K562 (cell line): ENCODE measurements around the gene NMT2. TPM values are rescaled to one million over a fixed set of nuclear protein-coding genes. Genes with fewer than 3 reads are reported as not detected.

ENCODE experiments used
- polyA plus RNA-seq, 8 experiments: library from polyadenylated mRNA; depleted of rRNA in 4 of 8; stranded (reverse) in 5 of 8; unstranded in 3 of 8; fragments of >200 nt; fragmentation: Nextera tagmentation in 2 of 8; fragmentation: Illumina TruSeq in 1 of 8; extraction: Ambion mirVana in 2 of 8; extraction: Trizol in 1 of 8; gene quantifications; 2 replicates each; pipeline versions ENCODE4 v1.2.1 to v1.2.3, GENCODE V29; 2011 to 2014; ENCODE audit warnings: inconsistent platforms in 1 of 8, missing spikeins in 1 of 8
- small RNA-seq: library from RNA; depleted of rRNA; stranded (forward); fragments of <200 nt; gene quantifications from one replicate; pipeline ENCODE3, GENCODE V24; 2014
- total RNA-seq, 7 experiments: library from RNA; depleted of rRNA in 6 of 7; stranded (reverse); fragments of >200 nt in 6 of 7; fragmentation: Illumina TruSeq in 2 of 7; extraction: Trizol in 2 of 7; gene quantifications; 2 replicates each; pipeline versions ENCODE4 v1.2.1 to v1.2.3, GENCODE V29; 2011 to 2021; ENCODE audit warnings: low replicate concordance in 1 of 7

NMT2 gene
- total and polyA plus RNA-seq, 9 of the 15 experiments (the other 6 are each of a cell fraction or from before 2014, with no cell fraction given) = 5.2 to 15.9 (median 10.8) TPM

Small RNAs within 50 kb of the gene (small RNA-seq; reads per million reads assigned to genes)
- not detected for gene AL590365.1

Other genes starting within 250 kb of the NMT2 start
- 8.8 and 10.5 TPM in 2 replicates for gene DCLRE1C, start 214.6 kb downstream of the NMT2 start, total RNA-seq (2014; rRNA removed)
- 21.4 and 22.2 TPM in 2 replicates for gene DCLRE1C, start 214.6 kb downstream of the NMT2 start, total RNA-seq (2014; rRNA removed; fragmentation: Illumina TruSeq; extraction: Trizol)
- 19.5 and 19.6 TPM in 2 replicates for gene DCLRE1C, start 214.6 kb downstream of the NMT2 start, total RNA-seq (2015; rRNA removed; fragmentation: Illumina TruSeq; extraction: Trizol)
- 10.5 and 13.0 TPM in 2 replicates for gene DCLRE1C, start 214.6 kb downstream of the NMT2 start, total RNA-seq (2021)
- 7.6 and 10.5 TPM in 2 replicates for gene DCLRE1C, start 214.6 kb downstream of the NMT2 start, polyA plus RNA-seq (2011; rRNA removed)
- gene DCLRE1C, start 214.6 kb downstream of the NMT2 start, polyA plus RNA-seq (2014; fragmentation: Illumina TruSeq; extraction: Trizol) = 13.9 and 15.5 TPM in 2 replicates
- 10 to 100 TPM; 15.6 to 22.0 TPM for gene DCLRE1C, start 214.6 kb downstream of the NMT2 start, polyA plus RNA-seq (2014; fragmentation: Nextera tagmentation; extraction: Ambion mirVana)
- 8.3 and 10.0 TPM in 2 replicates for gene DCLRE1C, start 214.6 kb downstream of the NMT2 start, polyA plus RNA-seq (2014; rRNA removed)
- 1.7 TPM in 1 of 2 replicates, not detected in the other for gene MEIG1, start 209.3 kb downstream of the NMT2 start, total RNA-seq (2014; rRNA removed)
- gene MEIG1, start 209.3 kb downstream of the NMT2 start, total RNA-seq (2014; rRNA removed; fragmentation: Illumina TruSeq; extraction: Trizol) = 0.58 TPM in 1 of 2 replicates, not detected in the other
- not detected in 2 replicates for gene MEIG1, start 209.3 kb downstream of the NMT2 start, total RNA-seq (2015; rRNA removed; fragmentation: Illumina TruSeq; extraction: Trizol)
- gene MEIG1, start 209.3 kb downstream of the NMT2 start, total RNA-seq (2021) = not detected in 2 replicates
- 0.51 TPM in 1 of 2 replicates, not detected in the other for gene MEIG1, start 209.3 kb downstream of the NMT2 start, polyA plus RNA-seq (2011; rRNA removed)
- 0.42 TPM in 1 of 2 replicates, not detected in the other for gene MEIG1, start 209.3 kb downstream of the NMT2 start, polyA plus RNA-seq (2014; fragmentation: Illumina TruSeq; extraction: Trizol)
- gene MEIG1, start 209.3 kb downstream of the NMT2 start, polyA plus RNA-seq (2014; fragmentation: Nextera tagmentation; extraction: Ambion mirVana) = under 1 TPM; 0.50 to 0.77 TPM
- gene MEIG1, start 209.3 kb downstream of the NMT2 start, polyA plus RNA-seq (2014; rRNA removed) = 0.19 and 0.78 TPM in 2 replicates
- not detected in 2 replicates for gene OLAH, start 124.8 kb downstream of the NMT2 start, total RNA-seq (2014; rRNA removed)
- gene OLAH, start 124.8 kb downstream of the NMT2 start, total RNA-seq (2014; rRNA removed; fragmentation: Illumina TruSeq; extraction: Trizol) = 0.11 and 0.26 TPM in 2 replicates
- gene OLAH, start 124.8 kb downstream of the NMT2 start, total RNA-seq (2015; rRNA removed; fragmentation: Illumina TruSeq; extraction: Trizol) = 0.22 TPM in 1 of 2 replicates, not detected in the other
- gene OLAH, start 124.8 kb downstream of the NMT2 start, total RNA-seq (2021) = not detected in 2 replicates
- 0.11 TPM in 1 of 2 replicates, not detected in the other for gene OLAH, start 124.8 kb downstream of the NMT2 start, polyA plus RNA-seq (2011; rRNA removed)
- 0.15 TPM in 1 of 2 replicates, not detected in the other for gene OLAH, start 124.8 kb downstream of the NMT2 start, polyA plus RNA-seq (2014; fragmentation: Illumina TruSeq; extraction: Trizol)
- gene OLAH, start 124.8 kb downstream of the NMT2 start, polyA plus RNA-seq (2014; fragmentation: Nextera tagmentation; extraction: Ambion mirVana) = under 1 TPM; 0.13 to 0.45 TPM
- gene OLAH, start 124.8 kb downstream of the NMT2 start, polyA plus RNA-seq (2014; rRNA removed) = 0.21 and 0.58 TPM in 2 replicates
- 0.98 and 1.4 TPM in 2 replicates for gene ACBD7, start 79.9 kb downstream of the NMT2 start, total RNA-seq (2014; rRNA removed)
- gene ACBD7, start 79.9 kb downstream of the NMT2 start, total RNA-seq (2014; rRNA removed; fragmentation: Illumina TruSeq; extraction: Trizol) = 0.84 and 1.3 TPM in 2 replicates
- gene ACBD7, start 79.9 kb downstream of the NMT2 start, total RNA-seq (2015; rRNA removed; fragmentation: Illumina TruSeq; extraction: Trizol) = 0.72 and 1.1 TPM in 2 replicates
- 0.60 and 0.98 TPM in 2 replicates for gene ACBD7, start 79.9 kb downstream of the NMT2 start, total RNA-seq (2021)
- gene ACBD7, start 79.9 kb downstream of the NMT2 start, polyA plus RNA-seq (2011; rRNA removed) = 2.7 and 3.2 TPM in 2 replicates
- gene ACBD7, start 79.9 kb downstream of the NMT2 start, polyA plus RNA-seq (2014; fragmentation: Illumina TruSeq; extraction: Trizol) = 0.86 and 0.98 TPM in 2 replicates
- gene ACBD7, start 79.9 kb downstream of the NMT2 start, polyA plus RNA-seq (2014; fragmentation: Nextera tagmentation; extraction: Ambion mirVana) = under 1 TPM; 0.21 to 0.27 TPM
- 0.93 and 1.1 TPM in 2 replicates for gene ACBD7, start 79.9 kb downstream of the NMT2 start, polyA plus RNA-seq (2014; rRNA removed)
- gene RPP38, start 71.3 kb downstream of the NMT2 start, total RNA-seq (2014; rRNA removed) = 27.8 and 30.9 TPM in 2 replicates
- 31.7 and 34.5 TPM in 2 replicates for gene RPP38, start 71.3 kb downstream of the NMT2 start, total RNA-seq (2014; rRNA removed; fragmentation: Illumina TruSeq; extraction: Trizol)
- gene RPP38, start 71.3 kb downstream of the NMT2 start, total RNA-seq (2015; rRNA removed; fragmentation: Illumina TruSeq; extraction: Trizol) = 32.6 and 33.8 TPM in 2 replicates
- gene RPP38, start 71.3 kb downstream of the NMT2 start, total RNA-seq (2021) = 26.3 and 26.9 TPM in 2 replicates
- gene RPP38, start 71.3 kb downstream of the NMT2 start, polyA plus RNA-seq (2011; rRNA removed) = 30.3 and 39.4 TPM in 2 replicates
- gene RPP38, start 71.3 kb downstream of the NMT2 start, polyA plus RNA-seq (2014; fragmentation: Illumina TruSeq; extraction: Trizol) = 48.6 and 58.6 TPM in 2 replicates
- 10 to 100 TPM; 33.5 to 38.6 TPM for gene RPP38, start 71.3 kb downstream of the NMT2 start, polyA plus RNA-seq (2014; fragmentation: Nextera tagmentation; extraction: Ambion mirVana)
- gene RPP38, start 71.3 kb downstream of the NMT2 start, polyA plus RNA-seq (2014; rRNA removed) = 35.5 and 36.3 TPM in 2 replicates
- 4.5 and 5.2 TPM in 2 replicates for gene FAM171A1, start 202.6 kb upstream of the NMT2 start, total RNA-seq (2014; rRNA removed)
- 2.8 and 3.3 TPM in 2 replicates for gene FAM171A1, start 202.6 kb upstream of the NMT2 start, total RNA-seq (2014; rRNA removed; fragmentation: Illumina TruSeq; extraction: Trizol)
- gene FAM171A1, start 202.6 kb upstream of the NMT2 start, total RNA-seq (2015; rRNA removed; fragmentation: Illumina TruSeq; extraction: Trizol) = 4.5 and 4.8 TPM in 2 replicates
- gene FAM171A1, start 202.6 kb upstream of the NMT2 start, total RNA-seq (2021) = 7.7 and 8.2 TPM in 2 replicates
- 7.8 and 14.2 TPM in 2 replicates for gene FAM171A1, start 202.6 kb upstream of the NMT2 start, polyA plus RNA-seq (2011; rRNA removed)
- gene FAM171A1, start 202.6 kb upstream of the NMT2 start, polyA plus RNA-seq (2014; fragmentation: Illumina TruSeq; extraction: Trizol) = 6.9 and 7.3 TPM in 2 replicates
- gene FAM171A1, start 202.6 kb upstream of the NMT2 start, polyA plus RNA-seq (2014; fragmentation: Nextera tagmentation; extraction: Ambion mirVana) = under 1 TPM; 0.51 to 0.94 TPM
- gene FAM171A1, start 202.6 kb upstream of the NMT2 start, polyA plus RNA-seq (2014; rRNA removed) = 5.3 and 5.7 TPM in 2 replicates